ENCODE measurements around the gene RELB.
A peak's percentile ranks its signal among the peaks of the same experiment; 100 is the strongest.

The RELB gene

GRCh38 chr19:45023048-45023447 lies 21.8 kb downstream of the RELB start:
- DNase-seq (ENCODE audit: low read depth), result no peak

- DNase-seq (ENCODE audit: low read depth), result no peak
Observed at GRCh38 chr19:45025264-45025663, 24.0 kb downstream of the RELB start.

GRCh38 chr19:45027371-45027770 lies 26.1 kb downstream of the RELB start:
- no peak for DNase-seq (ENCODE audit: low read depth)

- no peak for DNase-seq (ENCODE audit: low read depth)
Observed at GRCh38 chr19:45030825-45031224, 29.6 kb downstream of the RELB start.

GRCh38 chr19:45032421-45032820 lies 31.2 kb downstream of the RELB start:
- DNase-seq (ENCODE audit: low read depth), result no peak

- no peak for DNase-seq (ENCODE audit: low read depth)
Observed at GRCh38 chr19:45035755-45036154, 34.5 kb downstream of the RELB start.

- DNase-seq (ENCODE audit: low read depth), result no peak
Observed at GRCh38 chr19:45037393-45038169, 36.3 kb downstream of the RELB start.

GRCh38 chr19:45038931-45039893 lies 37.9 kb downstream of the RELB start, which contains the start of gene CLASRP:
CLASRP (plus strand) TSS chr19:45039045; CDS start chr19:45040213, 1,168 bp downstream.
- DNase-seq (ENCODE audit: low read depth), result peak; percentile 84

- DNase-seq (ENCODE audit: low read depth), result no peak
Observed at GRCh38 chr19:45040059-45040771, 39.0 kb downstream of the RELB start.

GRCh38 chr19:45041125-45041524 lies 39.9 kb downstream of the RELB start:
- DNase-seq (ENCODE audit: low read depth), result no peak

GRCh38 chr19:45045671-45046353 lies 44.5 kb downstream of the RELB start:
- no peak for DNase-seq (ENCODE audit: low read depth)

GRCh38 chr19:45046355-45046754 lies 45.1 kb downstream of the RELB start:
- no peak for DNase-seq (ENCODE audit: low read depth)

- DNase-seq (ENCODE audit: low read depth), result no peak
Observed at GRCh38 chr19:45047188-45047797, 46.0 kb downstream of the RELB start.

- no peak for DNase-seq (ENCODE audit: low read depth)
Observed at GRCh38 chr19:45049073-45049736, 47.9 kb downstream of the RELB start.

- no peak for DNase-seq (ENCODE audit: low read depth)
Observed at GRCh38 chr19:45050036-45050435, 48.8 kb downstream of the RELB start.

- no peak for DNase-seq (ENCODE audit: low read depth)
Observed at GRCh38 chr19:45051929-45052579, 50.8 kb downstream of the RELB start.

- DNase-seq (ENCODE audit: low read depth), result no peak
Observed at GRCh38 chr19:45056831-45057230, 55.6 kb downstream of the RELB start.

GRCh38 chr19:45057444-45057843 lies 56.2 kb downstream of the RELB start:
- no peak for DNase-seq (ENCODE audit: low read depth)

- no peak for DNase-seq (ENCODE audit: low read depth)
Observed at GRCh38 chr19:45058622-45059159, 57.4 kb downstream of the RELB start.
